NCI-H2171 (cell line): ENCODE data around the gene TOMM22.

Experiments used
- DNase-seq: peaks from one replicate; lab custom pipeline; 2025; lab: John Stamatoyannopoulos, UW

Gene TOMM22

GRCh38 chr22:38696606-38697424 is 15.1 kb downstream of the TOMM22 start:
- no peak for DNase-seq

- DNase-seq: no peak
These were observed 15.8 kb downstream of the TOMM22 start for GRCh38 chr22:38697425-38698089.

GRCh38 chr22:38698407-38699094 is 16.8 kb downstream of the TOMM22 start:
- no peak for DNase-seq

GRCh38 chr22:38699143-38699542 is 17.4 kb downstream of the TOMM22 start:
- no peak for DNase-seq

- DNase-seq: no peak
These were observed 18.0 kb downstream of the TOMM22 start for GRCh38 chr22:38699784-38700183.

- no peak for DNase-seq
These were observed 18.6 kb downstream of the TOMM22 start for GRCh38 chr22:38700270-38700788.

- DNase-seq: peak; percentile 97
These were observed 19.3 kb downstream of the TOMM22 start, which contains the start of gene JOSD1 for GRCh38 chr22:38700789-38701628. JOSD1 (minus strand) TSS chr22:38700943; CDS start chr22:38699987, 956 bp downstream.

- DNase-seq: no peak
These were observed 23.0 kb downstream of the TOMM22 start for GRCh38 chr22:38704654-38705234.

GRCh38 chr22:38705235-38706100 is 23.7 kb downstream of the TOMM22 start, which contains the start of gene GTPBP1:
GTPBP1 (plus strand) TSS chr22:38705944; CDS start chr22:38705956, 12 bp downstream.
- peak; percentile 100 for DNase-seq

- peak; percentile 23 for DNase-seq
These were observed 24.5 kb downstream of the TOMM22 start for GRCh38 chr22:38706101-38706900.

- DNase-seq: no peak
These were observed 25.1 kb downstream of the TOMM22 start for GRCh38 chr22:38706901-38707195.

GRCh38 chr22:38707346-38707745 is 25.6 kb downstream of the TOMM22 start:
- no peak for DNase-seq

- no peak for DNase-seq
These were observed 26.2 kb downstream of the TOMM22 start for GRCh38 chr22:38707984-38708383.

- DNase-seq: no peak
These were observed 27.5 kb downstream of the TOMM22 start for GRCh38 chr22:38709306-38709705.

- DNase-seq: no peak
These were observed 28.6 kb downstream of the TOMM22 start for GRCh38 chr22:38710351-38710750.

GRCh38 chr22:38710866-38711265 is 29.1 kb downstream of the TOMM22 start:
- no peak for DNase-seq

- no peak for DNase-seq
These were observed 30.9 kb downstream of the TOMM22 start for GRCh38 chr22:38712486-38713207.

GRCh38 chr22:38713921-38714320 is 32.2 kb downstream of the TOMM22 start:
- DNase-seq: no peak
